ENCODE measurements around the gene NLGN1. TPM values are rescaled to one million over a fixed set of nuclear protein-coding genes. Genes with fewer than 3 reads are reported as not detected.

The NLGN1 gene
- total RNA-seq, 3 donors from 2014 or later, result 0.43 to 14.3 (median 2.0) TPM

DNA sequence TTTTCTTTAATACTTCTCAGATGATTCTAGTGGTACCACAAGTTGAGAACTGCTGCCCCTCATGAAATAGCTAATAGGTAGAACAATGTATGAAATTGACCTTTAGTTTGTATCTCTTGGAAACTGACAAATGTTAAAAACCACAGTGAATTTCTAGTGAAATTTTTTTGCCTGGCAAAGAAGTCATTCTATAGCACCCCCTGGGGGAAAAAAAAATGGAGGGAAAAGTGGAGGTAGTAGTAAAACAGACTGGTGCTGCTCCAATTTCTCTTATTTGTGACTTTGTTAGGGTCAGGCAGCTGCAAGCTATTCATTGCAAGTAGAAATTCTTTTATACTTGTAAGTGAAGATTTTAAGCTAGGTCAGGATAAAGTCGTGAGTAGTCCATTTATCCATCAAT lies 605.0 kb downstream of the NLGN1 start:
- Histone ChIP-seq H3K4me3 (no peak overlapping the region), H3K9me3 (no peaks in the 10 kb centered on the region), H3K36me3 (ENCODE audit: low read depth) (no peaks in the 10 kb centered on the region), H3K4me1 (ENCODE audit: low read depth) (no peaks in the 10 kb centered on the region)
- no peak for DNase-seq
- TF ChIP-seq, protein P1, sequence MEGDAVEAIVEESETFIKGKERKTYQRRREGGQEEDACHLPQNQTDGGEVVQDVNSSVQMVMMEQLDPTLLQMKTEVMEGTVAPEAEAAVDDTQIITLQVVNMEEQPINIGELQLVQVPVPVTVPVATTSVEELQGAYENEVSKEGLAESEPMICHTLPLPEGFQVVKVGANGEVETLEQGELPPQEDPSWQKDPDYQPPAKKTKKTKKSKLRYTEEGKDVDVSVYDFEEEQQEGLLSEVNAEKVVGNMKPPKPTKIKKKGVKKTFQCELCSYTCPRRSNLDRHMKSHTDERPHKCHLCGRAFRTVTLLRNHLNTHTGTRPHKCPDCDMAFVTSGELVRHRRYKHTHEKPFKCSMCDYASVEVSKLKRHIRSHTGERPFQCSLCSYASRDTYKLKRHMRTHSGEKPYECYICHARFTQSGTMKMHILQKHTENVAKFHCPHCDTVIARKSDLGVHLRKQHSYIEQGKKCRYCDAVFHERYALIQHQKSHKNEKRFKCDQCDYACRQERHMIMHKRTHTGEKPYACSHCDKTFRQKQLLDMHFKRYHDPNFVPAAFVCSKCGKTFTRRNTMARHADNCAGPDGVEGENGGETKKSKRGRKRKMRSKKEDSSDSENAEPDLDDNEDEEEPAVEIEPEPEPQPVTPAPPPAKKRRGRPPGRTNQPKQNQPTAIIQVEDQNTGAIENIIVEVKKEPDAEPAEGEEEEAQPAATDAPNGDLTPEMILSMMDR (IDR thresholded peaks at IDR 0.05), result no peak
- intact Hi-C loops (cut with DNase I, micrococcal nuclease), result no loop called here
- ATAC-seq, result no peak

DNA sequence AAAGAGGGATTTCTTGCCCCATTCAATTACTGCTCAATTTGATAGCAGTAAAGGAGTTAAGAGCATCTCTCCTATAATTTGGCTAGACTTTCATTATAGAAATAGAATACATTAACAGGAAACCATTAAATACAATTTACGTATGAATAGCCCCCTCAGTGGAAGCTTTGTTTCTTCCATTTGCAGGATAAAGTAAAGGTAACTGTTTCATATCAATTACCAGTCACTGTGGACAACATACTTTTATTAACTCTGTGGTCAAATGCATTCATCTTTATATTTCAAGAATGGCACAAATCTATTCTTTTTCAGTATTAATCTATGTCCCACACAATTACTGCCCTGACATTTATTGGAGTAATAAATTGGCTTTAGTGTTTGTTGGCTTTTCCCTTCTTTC lies 613.4 kb downstream of the NLGN1 start:
- Histone ChIP-seq H3K36me3 (ENCODE audit: low read depth) (no peaks in the 10 kb centered on the region), H3K4me1 (ENCODE audit: low read depth) (no peaks in the 10 kb centered on the region), H3K4me3 (no peak overlapping the region), H3K9me3 (no peaks in the 10 kb centered on the region)
- no peak for ATAC-seq
- DNase-seq, result no peak
- TF ChIP-seq, protein P1 (IDR thresholded peaks at IDR 0.05), result no peak
- intact Hi-C loops (cut with DNase I, micrococcal nuclease), result no loop called here

DNA sequence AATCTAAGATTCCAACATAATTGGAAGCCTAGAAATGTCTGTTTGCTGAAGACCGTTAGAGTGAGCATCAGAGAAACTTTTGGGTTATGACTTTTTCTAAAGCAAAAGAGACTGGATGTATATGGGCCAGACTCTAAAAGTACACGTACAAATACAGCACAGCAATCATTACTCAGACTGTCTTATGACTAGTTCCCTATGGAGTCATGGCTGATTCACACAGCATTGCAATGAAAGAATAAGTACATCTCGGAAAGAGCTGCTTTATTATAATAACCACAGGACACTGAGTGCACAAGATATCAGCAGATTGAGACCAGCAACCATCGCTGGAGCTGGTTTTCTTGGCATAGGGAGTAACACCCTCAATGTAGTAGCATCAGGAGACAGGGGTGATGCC lies 618.6 kb downstream of the NLGN1 start:
- Histone ChIP-seq H3K4me3 (no peak overlapping the region), H3K4me1 (ENCODE audit: low read depth) (no peaks in the 10 kb centered on the region), H3K9me3 (no peaks in the 10 kb centered on the region), H3K36me3 (ENCODE audit: low read depth) (no peaks in the 10 kb centered on the region)
- ATAC-seq (no peak), DNase-seq (no peak)
- TF ChIP-seq, protein P1 (IDR thresholded peaks at IDR 0.05), result no peak
- intact Hi-C loops (cut with DNase I, micrococcal nuclease), result no loop called here

DNA sequence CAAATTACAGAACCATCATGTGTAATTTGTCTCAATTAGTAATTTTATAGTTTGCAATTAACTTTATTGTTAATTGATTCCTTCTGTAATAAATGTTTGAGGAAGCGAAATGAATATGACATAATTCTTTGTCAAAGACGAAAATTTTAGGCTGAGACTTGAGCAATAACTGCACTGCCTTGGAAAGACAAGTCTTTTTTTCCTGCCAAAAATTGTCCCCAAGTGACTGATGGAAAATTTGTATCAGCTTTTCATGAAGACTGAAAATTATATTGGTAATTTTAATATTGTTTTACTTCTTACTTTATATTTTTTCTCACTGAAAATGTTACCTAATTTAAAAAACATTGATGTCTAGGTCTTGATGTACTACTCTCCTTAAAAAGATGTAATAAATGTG lies 622.6 kb downstream of the NLGN1 start:
- H3K4me3 ChIP-seq, result no peak overlapping the region
- ATAC-seq (no peak), DNase-seq (no peak)
- TF ChIP-seq, protein P1 (IDR thresholded peaks at IDR 0.05), result no peak
- no peaks in the 10 kb centered on the region for H3K9me3 ChIP-seq
- intact Hi-C loops (cut with DNase I, micrococcal nuclease), result no loop called here
- no peaks in the 10 kb centered on the region for H3K36me3 ChIP-seq (ENCODE audit: low read depth)
- no peaks in the 10 kb centered on the region for H3K4me1 ChIP-seq (ENCODE audit: low read depth)

DNA sequence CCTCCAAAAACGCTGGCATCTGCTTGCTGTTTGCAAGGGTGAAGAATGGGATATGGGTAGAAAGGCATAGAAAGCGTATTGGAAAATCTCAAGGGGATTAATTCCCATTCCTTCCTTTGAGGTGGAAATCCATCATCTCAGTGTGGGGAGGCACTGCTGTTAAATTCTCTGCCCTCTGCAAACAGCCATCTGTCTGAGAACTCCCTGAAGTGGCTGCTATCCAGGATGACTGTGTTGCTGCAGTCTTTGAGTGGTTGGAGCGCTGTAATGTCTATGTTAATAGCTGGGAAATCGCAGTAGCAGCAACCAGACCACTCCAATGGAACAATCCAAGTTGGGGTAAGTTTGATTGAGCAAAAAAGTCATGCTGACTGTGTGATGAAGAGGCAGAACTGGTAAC lies 625.9 kb downstream of the NLGN1 start:
- Histone ChIP-seq H3K36me3 (ENCODE audit: low read depth) (no peaks in the 10 kb centered on the region), H3K4me3 (no peak overlapping the region), H3K9me3 (no peaks in the 10 kb centered on the region), H3K4me1 (ENCODE audit: low read depth) (no peaks in the 10 kb centered on the region)
- ATAC-seq, result no peak
- intact Hi-C loops (cut with DNase I, micrococcal nuclease), result no loop called here
- TF ChIP-seq, protein P1 (IDR thresholded peaks at IDR 0.05), result no peak
- DNase-seq, result no peak

DNA sequence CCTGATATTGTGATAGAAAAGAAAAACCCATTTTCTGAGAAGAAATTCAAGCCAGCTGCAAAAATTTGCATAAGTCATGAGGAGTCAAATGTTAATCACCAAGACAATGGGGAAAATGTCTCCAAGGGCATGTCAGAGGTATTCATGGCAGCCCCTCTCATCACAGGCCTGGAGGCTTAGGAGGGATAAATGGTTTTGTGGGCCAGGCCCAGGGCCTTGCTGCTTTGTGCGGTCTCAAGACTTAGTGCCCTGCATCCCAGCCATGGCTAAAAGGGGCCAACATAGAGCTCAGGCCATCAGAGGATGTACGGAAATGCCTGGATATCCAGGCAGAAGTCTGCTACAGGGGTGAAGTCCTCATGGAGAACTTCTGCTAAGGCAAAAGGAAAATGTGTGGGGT lies 631.1 kb downstream of the NLGN1 start:
- intact Hi-C loops (cut with DNase I, micrococcal nuclease), result no loop called here
- Histone ChIP-seq H3K9me3 (peaks cover 8% of the 10 kb centered on the region), H3K36me3 (ENCODE audit: low read depth) (no peaks in the 10 kb centered on the region), H3K4me3 (no peak overlapping the region), H3K4me1 (ENCODE audit: low read depth) (no peaks in the 10 kb centered on the region)
- TF ChIP-seq, protein P1 (IDR thresholded peaks at IDR 0.05), result no peak
- ATAC-seq (no peak), DNase-seq (no peak)
